ENCODE results near the gene POLL. TPM values are rescaled to one million over a fixed set of nuclear protein-coding genes. Genes with fewer than 3 reads are reported as not detected.

Gene POLL
- total RNA-seq, 3 donors from 2014 or later (not counting 1 experiment from before 2014, with no cell fraction given): 22.8 to 31.4 (median 26.1) TPM

GRCh38 chr10:101609481-101609880 lies 21.4 kb upstream of the POLL start:
- intact Hi-C loops (cut with micrococcal nuclease): no loop called here
- no peaks in the 10 kb centered on the region for H3K9me3 Mint-ChIP-seq
- no peak overlapping the region for H3K4me3 ChIP-seq (ENCODE audit: low read length)
- no peaks in the 10 kb centered on the region for H3K27me3 Mint-ChIP-seq (ENCODE audit: low read depth in 2 of 2)
- no peak for ATAC-seq
- no peak for DNase-seq
- peaks cover 45% of the 10 kb centered on the region for H3K36me3 ChIP-seq (ENCODE audit: control insufficient read depth, insufficient read depth, low read length)
- H3K36me3 Mint-ChIP-seq: no peaks in the 10 kb centered on the region
- H3K27me3 ChIP-seq (ENCODE audit: control insufficient read depth, insufficient read depth, low read length): no peaks in the 10 kb centered on the region
- H3K27ac ChIP-seq (ENCODE audit: low read length): no peak overlapping the region
- peaks cover 0 to 13% of the 10 kb centered on the region in 2 donors for H3K4me1 Mint-ChIP-seq
- no peak overlapping the region for H3K4me3 Mint-ChIP-seq
- no peaks in the 10 kb centered on the region for H3K4me1 ChIP-seq (ENCODE audit: control insufficient read depth, insufficient read depth, low read length)
- no peaks in the 10 kb centered on the region for H3K9me3 ChIP-seq (ENCODE audit: control insufficient read depth, insufficient read depth, low read length)
- no peak overlapping the region for H3K27ac Mint-ChIP-seq
- WGBS (ENCODE audit: insufficient coverage): 90% methylated on average over 4 of the region's 4 CpGs
- no peak for TF ChIP-seq CTCF (IDR thresholded peaks at IDR 0.05)

GRCh38 chr10:101607124-101607523 lies 19.1 kb upstream of the POLL start:
- Mint-ChIP-seq H3K27ac (no peak overlapping the region), H3K36me3 (no peaks in the 10 kb centered on the region), H3K27me3 (ENCODE audit: low read depth in 2 of 2) (no peaks in the 10 kb centered on the region), H3K4me3 (no peak overlapping the region), H3K9me3 (no peaks in the 10 kb centered on the region), H3K4me1 (peaks cover 0 to 12% of the 10 kb centered on the region in 2 donors)
- H3K4me1 ChIP-seq (ENCODE audit: control insufficient read depth, insufficient read depth, low read length): no peaks in the 10 kb centered on the region
- DNase-seq (no peak), ATAC-seq (no peak)
- TF ChIP-seq CTCF (IDR thresholded peaks at IDR 0.05): no peak
- no peaks in the 10 kb centered on the region for H3K9me3 ChIP-seq (ENCODE audit: control insufficient read depth, insufficient read depth, low read length)
- 86% methylated on average over 2 of the region's 2 CpGs for WGBS (ENCODE audit: insufficient coverage)
- no peaks in the 10 kb centered on the region for H3K27me3 ChIP-seq (ENCODE audit: control insufficient read depth, insufficient read depth, low read length)
- intact Hi-C loops (cut with micrococcal nuclease): no loop called here
- no peak overlapping the region for H3K27ac ChIP-seq (ENCODE audit: low read length)
- H3K4me3 ChIP-seq (ENCODE audit: low read length): no peak overlapping the region
- peaks cover 40% of the 10 kb centered on the region for H3K36me3 ChIP-seq (ENCODE audit: control insufficient read depth, insufficient read depth, low read length)

- Mint-ChIP-seq H3K4me1 (no peaks in the 10 kb centered on the region), H3K27ac (no peak overlapping the region), H3K9me3 (no peaks in the 10 kb centered on the region), H3K27me3 (ENCODE audit: low read depth in 2 of 2) (no peaks in the 10 kb centered on the region), H3K36me3 (no peaks in the 10 kb centered on the region), H3K4me3 (no peak overlapping the region)
- TF ChIP-seq CTCF (IDR thresholded peaks at IDR 0.05): peak; percentile 63
- Histone ChIP-seq H3K27ac (ENCODE audit: low read length) (no peak overlapping the region), H3K36me3 (ENCODE audit: control insufficient read depth, insufficient read depth, low read length) (peaks cover 4% of the 10 kb centered on the region), H3K9me3 (ENCODE audit: control insufficient read depth, insufficient read depth, low read length) (no peaks in the 10 kb centered on the region), H3K4me1 (ENCODE audit: control insufficient read depth, insufficient read depth, low read length) (no peaks in the 10 kb centered on the region), H3K4me3 (ENCODE audit: low read length) (no peak overlapping the region), H3K27me3 (ENCODE audit: control insufficient read depth, insufficient read depth, low read length) (no peaks in the 10 kb centered on the region)
- 66% methylated on average over 6 of the region's 6 CpGs for WGBS (ENCODE audit: insufficient coverage)
- intact Hi-C loops (cut with micrococcal nuclease): loop anchor here (2.0 kb wide), 1 partner anchor 178 kb away; no protein-coding TSS in a partner anchor
- ATAC-seq: peak; percentile 67 to 77 (median 69)
- DNase-seq: peak; percentile 40 to 71
Measured at GRCh38 chr10:101602761-101603398, 14.8 kb upstream of the POLL start.

GRCh38 chr10:101601541-101601940 lies 13.5 kb upstream of the POLL start:
- ATAC-seq (no peak), DNase-seq (no peak)
- no peak overlapping the region for H3K27ac Mint-ChIP-seq
- no peak overlapping the region for H3K4me3 Mint-ChIP-seq
- 92% methylated on average over 1 of the region's 1 CpG for WGBS (ENCODE audit: insufficient coverage)
- H3K9me3 Mint-ChIP-seq: no peaks in the 10 kb centered on the region
- Histone ChIP-seq H3K27ac (ENCODE audit: low read length) (no peak overlapping the region), H3K4me3 (ENCODE audit: low read length) (no peak overlapping the region), H3K27me3 (ENCODE audit: control insufficient read depth, insufficient read depth, low read length) (no peaks in the 10 kb centered on the region), H3K4me1 (ENCODE audit: control insufficient read depth, insufficient read depth, low read length) (no peaks in the 10 kb centered on the region), H3K9me3 (ENCODE audit: control insufficient read depth, insufficient read depth, low read length) (no peaks in the 10 kb centered on the region), H3K36me3 (ENCODE audit: control insufficient read depth, insufficient read depth, low read length) (peaks cover 2% of the 10 kb centered on the region)
- no peaks in the 10 kb centered on the region for H3K4me1 Mint-ChIP-seq
- TF ChIP-seq CTCF (IDR thresholded peaks at IDR 0.05): no peak
- no peaks in the 10 kb centered on the region for H3K36me3 Mint-ChIP-seq
- H3K27me3 Mint-ChIP-seq (ENCODE audit: low read depth in 2 of 2): no peaks in the 10 kb centered on the region
- intact Hi-C loops (cut with micrococcal nuclease): no loop called here

Data from natural killer cell (primary cell).